ENCODE data around the gene EFNA5. TPM values are rescaled to one million over a fixed set of nuclear protein-coding genes. Genes with fewer than 3 reads are reported as not detected.

The EFNA5 gene
- total and polyA plus RNA-seq, 10 of the 15 experiments (the other 5 are each of a cell fraction or from before 2014, with no cell fraction given) = 0.19 to 12.6 (median 3.9) TPM

DNA sequence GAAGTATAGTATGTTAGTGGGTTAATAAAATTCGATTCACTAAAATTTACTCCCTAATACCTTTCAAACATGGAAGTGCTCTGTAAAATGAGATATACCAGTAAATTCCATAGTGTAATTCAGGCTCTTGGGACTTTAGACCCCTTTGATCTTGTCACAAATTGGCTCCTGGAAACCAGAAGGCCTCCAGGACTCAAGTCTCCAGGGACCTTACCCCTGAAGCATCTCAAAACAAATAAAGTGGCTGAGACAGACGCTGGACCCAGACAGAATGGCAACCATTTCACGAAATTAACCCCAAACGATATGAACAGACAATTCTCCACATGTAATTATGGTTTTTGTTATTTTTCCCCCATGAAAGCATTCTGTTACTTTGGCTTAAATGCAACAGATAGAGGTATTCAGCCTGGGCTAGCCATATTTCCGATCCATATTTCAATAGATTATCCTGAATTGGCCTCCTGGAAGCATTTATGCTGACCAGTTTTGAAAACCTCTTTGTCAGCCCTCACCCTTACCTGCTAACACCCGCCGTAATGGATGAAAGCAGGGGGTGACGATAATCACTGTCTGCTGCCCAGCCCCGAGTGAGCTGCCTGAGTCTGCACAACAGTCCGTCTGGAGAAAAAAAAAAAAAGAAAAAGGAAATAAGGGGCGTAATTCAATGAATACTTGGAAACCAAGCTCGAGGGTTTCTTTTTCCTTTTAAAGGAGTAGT, 34.1 kb upstream of the EFNA5 start:
- in situ Hi-C loops (cut with MboI) = no loop called here
- ATAC-seq (no peak), DNase-seq (ENCODE audit: low read depth, low spot score) (no peak), FAIRE-seq (no peak)
- Histone ChIP-seq H4K20me1 (ENCODE audit: control insufficient read depth, insufficient read depth) (no peaks in the 10 kb centered on the region), H2AFZ (ENCODE audit: control insufficient read depth, low read depth, low read length) (no peak overlapping the region; the same call in 1 of the 2 replicates), H3K36me3 (ENCODE audit: control insufficient read depth in 2 of 2, insufficient read depth in 2 of 2, low read length in 1 of 2) (no peaks in the 10 kb centered on the region), H3K79me2 (ENCODE audit: control insufficient read depth, insufficient read depth, low read length) (no peaks in the 10 kb centered on the region), H3K27me3 (replicated peaks in 1 of 2; ENCODE audit: control insufficient read depth in 2 of 2, insufficient read depth in 2 of 2, low read length in 1 of 2) (no peaks in the 10 kb centered on the region), H3K9ac (ENCODE audit: control insufficient read depth, insufficient read depth, low read length) (no peak overlapping the region), H3K9me3 (replicated peaks; ENCODE audit: control insufficient read depth, insufficient read depth, low read length) (no peaks in the 10 kb centered on the region; the same call in 2 of the 3 replicates), H3K4me1 (ENCODE audit: control insufficient read depth, insufficient read depth, low read length) (no peaks in the 10 kb centered on the region), H3K27ac (ENCODE audit: control insufficient read depth, insufficient read depth) (no peak overlapping the region), H3K4me3 (no peak overlapping the region), H3K4me2 (ENCODE audit: control insufficient read depth, insufficient read depth) (no peak overlapping the region)
- 21% methylated on average over 12 of the region's 12 CpGs for WGBS (ENCODE audit: insufficient coverage, insufficient replicate concordance, low lambda C conversion rate, missing lambda C conversion rate)
- ChIA-PET POLR2A (no interaction called here), SMC1A (ENCODE audit: uncharacterized antibody, unreplicated experiment) (no interaction called here), CTCF (interaction anchor here (0.6 kb wide), 1 partner anchor 213 kb away, joined by 3 read pairs; no protein-coding TSS in a partner anchor), RAD21 (ENCODE audit: unreplicated experiment) (interaction anchor here (0.6 kb wide), 1 partner anchor 470 kb away, joined by 3 read pairs; no protein-coding TSS in a partner anchor)
- intact Hi-C loops (cut with micrococcal nuclease; ENCODE audit: unreplicated experiment) = no loop called here
- no peak for TF ChIP-seq TARDBP (IDR thresholded peaks at IDR 0.05; ENCODE audit: borderline replicate concordance)
- no peak for TF ChIP-seq WRNIP1 (IDR thresholded peaks at IDR 0.05; ENCODE audit: borderline replicate concordance, low read depth, low read length)
- TF ChIP-seq SREBF1 (IDR thresholded peaks at IDR 0.05; ENCODE audit: low read length) = no peak
- TF ChIP-seq POLR2AphosphoS2 (IDR thresholded peaks at IDR 0.05; ENCODE audit: low read depth, low read length) = no peak
- no peak for TF ChIP-seq ELK1 (IDR thresholded peaks at IDR 0.05; ENCODE audit: low read depth, low read length)
- TF ChIP-seq KLF5 (IDR thresholded peaks at IDR 0.05; ENCODE audit: partially characterized antibody) = no peak
- TF ChIP-seq ZNF274 (IDR thresholded peaks at IDR 0.05; ENCODE audit: insufficient read depth, insufficient read length) = no peak
- no peak for TF ChIP-seq USF1 (IDR thresholded peaks at IDR 0.05; ENCODE audit: borderline replicate concordance, extremely low read length, insufficient read depth, low read depth, low read length)
- TF ChIP-seq ZNF207 (IDR thresholded peaks at IDR 0.05; ENCODE audit: borderline replicate concordance) = no peak
- TF ChIP-seq, protein P1, sequence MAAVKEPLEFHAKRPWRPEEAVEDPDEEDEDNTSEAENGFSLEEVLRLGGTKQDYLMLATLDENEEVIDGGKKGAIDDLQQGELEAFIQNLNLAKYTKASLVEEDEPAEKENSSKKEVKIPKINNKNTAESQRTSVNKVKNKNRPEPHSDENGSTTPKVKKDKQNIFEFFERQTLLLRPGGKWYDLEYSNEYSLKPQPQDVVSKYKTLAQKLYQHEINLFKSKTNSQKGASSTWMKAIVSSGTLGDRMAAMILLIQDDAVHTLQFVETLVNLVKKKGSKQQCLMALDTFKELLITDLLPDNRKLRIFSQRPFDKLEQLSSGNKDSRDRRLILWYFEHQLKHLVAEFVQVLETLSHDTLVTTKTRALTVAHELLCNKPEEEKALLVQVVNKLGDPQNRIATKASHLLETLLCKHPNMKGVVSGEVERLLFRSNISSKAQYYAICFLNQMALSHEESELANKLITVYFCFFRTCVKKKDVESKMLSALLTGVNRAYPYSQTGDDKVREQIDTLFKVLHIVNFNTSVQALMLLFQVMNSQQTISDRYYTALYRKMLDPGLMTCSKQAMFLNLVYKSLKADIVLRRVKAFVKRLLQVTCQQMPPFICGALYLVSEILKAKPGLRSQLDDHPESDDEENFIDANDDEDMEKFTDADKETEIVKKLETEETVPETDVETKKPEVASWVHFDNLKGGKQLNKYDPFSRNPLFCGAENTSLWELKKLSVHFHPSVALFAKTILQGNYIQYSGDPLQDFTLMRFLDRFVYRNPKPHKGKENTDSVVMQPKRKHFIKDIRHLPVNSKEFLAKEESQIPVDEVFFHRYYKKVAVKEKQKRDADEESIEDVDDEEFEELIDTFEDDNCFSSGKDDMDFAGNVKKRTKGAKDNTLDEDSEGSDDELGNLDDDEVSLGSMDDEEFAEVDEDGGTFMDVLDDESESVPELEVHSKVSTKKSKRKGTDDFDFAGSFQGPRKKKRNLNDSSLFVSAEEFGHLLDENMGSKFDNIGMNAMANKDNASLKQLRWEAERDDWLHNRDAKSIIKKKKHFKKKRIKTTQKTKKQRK (IDR thresholded peaks at IDR 0.05; ENCODE audit: low read depth, low read length) = no peak
- TF ChIP-seq ATF7 (IDR thresholded peaks at IDR 0.05; ENCODE audit: low read depth) = no peak
- no TSS peak for BruUV-seq (replicated peaks)
